Measurements from ENCODE around the gene CDK4. TPM values are rescaled to one million over a fixed set of nuclear protein-coding genes. Genes with fewer than 3 reads are reported as not detected.

CDK4 gene
- total and polyA plus RNA-seq, 2 of the 13 experiments (the other 11 are each of a cell fraction or from before 2014, with no cell fraction given), result 191 to 209 TPM

GRCh38 chr12:57753756-57754337 lies 1.7 kb upstream of the CDK4 start:
- no peak for DNase-seq (ENCODE audit: low spot score)
- H3K4me3 ChIP-seq (replicated peaks in 1 of 3; ENCODE audit: insufficient read depth in 1 of 3, low read depth in 2 of 3, low read length in 3 of 3), result peak overlapping the region in 2 of 3 experiments; percentile 81 to 82; a peak in 2 of 6 replicates
- POLR2A ChIA-PET, result interaction anchor here (1.1 to 1.2 kb wide), 2 partner anchors 9 to 18 kb away, joined by 4 to 6 read pairs; partner anchors contain the start of genes EEF1AKMT3, METTL1 and TSPAN31
- 16% methylated on average over 1 of the region's 1 CpG for WGBS (ENCODE audit: low lambda C conversion rate)
- no peak for FAIRE-seq
- intact Hi-C loops (cut with micrococcal nuclease; ENCODE audit: unreplicated experiment), result no loop called here
- no peak for ATAC-seq
- BruUV-seq (replicated peaks), result no TSS peak
- H3K9ac ChIP-seq (ENCODE audit: insufficient read depth, low read depth, low read length), result no peak overlapping the region
- peaks cover 43% of the 10 kb centered on the region for H3K4me1 ChIP-seq (ENCODE audit: insufficient read depth, low read length)
- 0 out of 2 replicates have a peak, but pooled peaks cover 5% of the 10 kb centered on the region for H4K20me1 ChIP-seq (ENCODE audit: insufficient read depth, low read length)
- TF ChIP-seq ZNF784 (CRISPR knock-in tag; IDR thresholded peaks at IDR 0.05; ENCODE audit: borderline replicate concordance) (no peak), NR0B2 (CRISPR knock-in tag; IDR thresholded peaks at IDR 0.05) (no peak), ZNF710 (CRISPR knock-in tag; IDR thresholded peaks at IDR 0.05; ENCODE audit: borderline replicate concordance) (no peak), RXRB (CRISPR knock-in tag; IDR thresholded peaks at IDR 0.05; ENCODE audit: borderline replicate concordance) (no peak), ATF7-NPFF (CRISPR knock-in tag; IDR thresholded peaks at IDR 0.05; ENCODE audit: low read depth) (no peak), KDM4B (CRISPR knock-in tag; IDR thresholded peaks at IDR 0.05) (no peak), GRHL1 (CRISPR knock-in tag; conservative IDR thresholded peaks at IDR 0.05) (no peak), ZBTB2 (CRISPR knock-in tag; IDR thresholded peaks at IDR 0.05; ENCODE audit: low read depth) (no peak), MAFF (IDR thresholded peaks at IDR 0.05; ENCODE audit: low read depth, low read length) (no peak), RFX3 (CRISPR knock-in tag; IDR thresholded peaks at IDR 0.05) (no peak), YEATS4 (CRISPR knock-in tag; IDR thresholded peaks at IDR 0.05; ENCODE audit: borderline replicate concordance) (no peak)
- H3K36me3 ChIP-seq (replicated peaks in 1 of 2; ENCODE audit: control insufficient read depth in 1 of 2, insufficient read depth in 2 of 2, low read length in 2 of 2), result peaks cover 8 to 15% of the 10 kb centered on the region in 2 experiments; a peak in 4 of 5 replicates
- H3K9me3 ChIP-seq (ENCODE audit: low read length), result no peaks in the 10 kb centered on the region
- CTCF ChIA-PET (ENCODE audit: low intra/inter-chr PET ratio, low total read pairs), result no interaction called here
- in situ Hi-C loops (cut with HindIII; ENCODE audit: extremely low pct_ligation_motif_present, low pct_unique_long_range_greater_than_20kb), result no loop called here
- H3K27me3 ChIP-seq (ENCODE audit: control insufficient read depth in 1 of 2, insufficient read depth in 2 of 2, low read length in 2 of 2), result no peaks in the 10 kb centered on the region; a peak in 1 of 5 replicates
- H3K4me2 ChIP-seq (ENCODE audit: low read depth, low read length), result peak overlapping the region; percentile 80; the same call in 1 of the 2 replicates
- H3K79me2 ChIP-seq (ENCODE audit: insufficient read depth, low read length), result peaks cover 24% of the 10 kb centered on the region
- H2AFZ ChIP-seq (ENCODE audit: low read length), result no peak overlapping the region
- peak overlapping the region; percentile 30 for H3K27ac ChIP-seq (ENCODE audit: extremely low read length, insufficient read depth, low read length)
